Suprapubic skin (tissue), 4 donors: ENCODE measurements around the gene ADRB1.

Experiments used
- POLR2A ChIP-seq, 2 donors: fragments of 450-650 bp; IDR thresholded peaks; one replicate each; pipeline ENCODE4 v1.6.1; 2017; ENCODE audit warnings: antibody characterized with exemption in 2 of 2, mild to moderate bottlenecking in 2 of 2, moderate library complexity in 2 of 2
- POLR2AphosphoS5 ChIP-seq, 3 donors: sonication (generic); formaldehyde crosslinking; IDR thresholded peaks; one replicate each; pipeline ENCODE4 v1.6.1; 2017; ENCODE audit warnings: antibody characterized with exemption in 3 of 3
- TF ChIP-seq, protein P1 (sequence below), 2 donors: fragments of 200-600 bp in 1 of 2; fragments of 450-650 bp in 1 of 2; sonication (generic) in 1 of 2; IDR thresholded peaks; one replicate each; pipeline ENCODE4 v1.5.1; 2016 to 2019; ENCODE audit warnings: antibody characterized with exemption in 2 of 2, mild to moderate bottlenecking in 1 of 2, moderate library complexity in 1 of 2

DNA sequence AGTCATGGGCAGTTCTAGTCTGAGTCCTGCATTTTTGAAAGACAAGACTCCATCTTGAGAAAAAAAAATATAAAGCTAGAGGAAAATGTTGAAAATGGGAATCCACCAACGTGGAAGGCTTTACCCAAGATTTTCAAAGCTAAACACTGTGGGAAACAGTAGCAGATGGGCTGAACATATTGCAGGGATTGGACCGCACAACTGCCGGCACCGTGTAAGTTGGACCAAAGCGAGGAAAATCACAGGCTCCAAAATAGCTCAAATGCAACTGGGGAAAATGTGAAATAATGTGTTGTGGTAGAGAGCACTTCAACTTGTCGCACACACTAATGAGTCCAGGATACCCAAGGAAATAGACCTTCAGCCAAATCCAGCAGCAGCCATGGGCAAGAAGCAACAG, 26.4 kb upstream of the ADRB1 start:
- TF ChIP-seq, protein P1, sequence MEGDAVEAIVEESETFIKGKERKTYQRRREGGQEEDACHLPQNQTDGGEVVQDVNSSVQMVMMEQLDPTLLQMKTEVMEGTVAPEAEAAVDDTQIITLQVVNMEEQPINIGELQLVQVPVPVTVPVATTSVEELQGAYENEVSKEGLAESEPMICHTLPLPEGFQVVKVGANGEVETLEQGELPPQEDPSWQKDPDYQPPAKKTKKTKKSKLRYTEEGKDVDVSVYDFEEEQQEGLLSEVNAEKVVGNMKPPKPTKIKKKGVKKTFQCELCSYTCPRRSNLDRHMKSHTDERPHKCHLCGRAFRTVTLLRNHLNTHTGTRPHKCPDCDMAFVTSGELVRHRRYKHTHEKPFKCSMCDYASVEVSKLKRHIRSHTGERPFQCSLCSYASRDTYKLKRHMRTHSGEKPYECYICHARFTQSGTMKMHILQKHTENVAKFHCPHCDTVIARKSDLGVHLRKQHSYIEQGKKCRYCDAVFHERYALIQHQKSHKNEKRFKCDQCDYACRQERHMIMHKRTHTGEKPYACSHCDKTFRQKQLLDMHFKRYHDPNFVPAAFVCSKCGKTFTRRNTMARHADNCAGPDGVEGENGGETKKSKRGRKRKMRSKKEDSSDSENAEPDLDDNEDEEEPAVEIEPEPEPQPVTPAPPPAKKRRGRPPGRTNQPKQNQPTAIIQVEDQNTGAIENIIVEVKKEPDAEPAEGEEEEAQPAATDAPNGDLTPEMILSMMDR (IDR thresholded peaks at IDR 0.05) = no peak
- TF ChIP-seq POLR2A (IDR thresholded peaks at IDR 0.05) (no peak), POLR2AphosphoS5 (IDR thresholded peaks at IDR 0.05) (no peak)
